ENCODE measurements around the gene LARP1B. TPM values are rescaled to one million over a fixed set of nuclear protein-coding genes. Genes with fewer than 3 reads are reported as not detected.

Gene LARP1B
- total RNA-seq (10 to 100 TPM; 17.5 to 69.6 TPM), polyA plus RNA-seq (10 to 100 TPM; 20.7 to 26.7 TPM)

DNA sequence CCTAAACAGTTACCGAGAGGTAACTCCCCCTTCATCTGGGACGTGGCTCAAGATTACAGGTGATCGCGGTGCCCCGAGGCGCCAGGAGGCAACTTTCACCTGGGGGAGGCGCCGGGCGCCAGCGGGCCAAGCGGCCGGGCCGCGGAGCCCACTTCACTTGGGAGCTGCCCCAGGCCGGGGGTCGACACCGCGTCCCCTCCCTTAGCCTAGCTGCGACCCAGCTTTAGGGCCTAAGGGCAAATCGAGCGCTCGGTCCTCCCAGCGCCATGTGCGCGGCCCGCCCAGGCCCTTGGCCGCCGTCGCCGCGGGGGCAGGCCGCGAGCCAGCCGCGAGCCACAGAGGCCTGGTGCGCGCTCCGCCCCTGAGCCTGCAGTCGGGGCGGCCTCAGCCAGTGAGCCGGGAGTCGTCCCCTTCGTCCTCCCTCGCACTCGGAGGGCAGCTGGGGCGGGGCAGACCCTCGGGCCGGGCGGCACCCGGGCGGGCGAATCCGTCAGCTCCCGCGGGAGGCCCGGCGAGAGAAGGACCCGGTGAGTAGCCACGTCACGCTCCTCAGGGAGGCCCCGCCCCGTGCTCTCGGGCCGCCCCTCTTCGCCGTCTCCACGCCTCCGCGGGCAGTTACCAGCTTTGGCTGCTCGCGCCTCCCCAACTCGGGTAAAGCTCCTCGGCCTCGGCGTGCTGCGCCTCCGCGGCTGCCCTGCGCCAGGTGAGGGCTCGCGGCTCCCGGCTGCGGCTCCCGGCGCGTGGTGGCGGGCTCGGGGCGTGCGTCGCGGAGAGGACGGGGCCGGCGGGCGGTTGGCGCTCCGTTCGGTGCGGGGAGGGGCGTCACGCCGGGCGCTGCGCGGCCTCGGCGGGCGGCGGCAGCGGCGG lies at the start of gene LARP1B:
Gene LARP1B, plus strand, starts transcription at position 614 of the 867 bp plus-strand sequence. CDS start 13,640 bp downstream, outside the sequence.
- peak within 1 kb of the TSS; percentile 86 to 96 for H3K9ac ChIP-seq (ENCODE audit: low read depth in 1 of 2, low read length in 2 of 2)
- H3K9me3 ChIP-seq (ENCODE audit: control insufficient read depth in 4 of 4, low read length in 3 of 4): no peaks in the 10 kb centered on the region
- no peaks in the 10 kb centered on the region for H3K36me3 ChIP-seq (ENCODE audit: control insufficient read depth in 4 of 4, insufficient read depth in 3 of 4, low read depth in 1 of 4, low read length in 3 of 4)
- H3K27me3 ChIP-seq (ENCODE audit: control insufficient read depth in 4 of 4, insufficient read depth in 4 of 4, low read length in 3 of 4): no peaks in the 10 kb centered on the region
- peaks cover 2 to 15% (median 12%) of the 10 kb centered on the region in 4 donors for H3K4me1 ChIP-seq (ENCODE audit: control insufficient read depth in 4 of 4, insufficient read depth in 4 of 4, low read length in 3 of 4)
- DNase-seq (ENCODE audit: low spot score): peak; percentile 96
- TF ChIP-seq, protein P1, sequence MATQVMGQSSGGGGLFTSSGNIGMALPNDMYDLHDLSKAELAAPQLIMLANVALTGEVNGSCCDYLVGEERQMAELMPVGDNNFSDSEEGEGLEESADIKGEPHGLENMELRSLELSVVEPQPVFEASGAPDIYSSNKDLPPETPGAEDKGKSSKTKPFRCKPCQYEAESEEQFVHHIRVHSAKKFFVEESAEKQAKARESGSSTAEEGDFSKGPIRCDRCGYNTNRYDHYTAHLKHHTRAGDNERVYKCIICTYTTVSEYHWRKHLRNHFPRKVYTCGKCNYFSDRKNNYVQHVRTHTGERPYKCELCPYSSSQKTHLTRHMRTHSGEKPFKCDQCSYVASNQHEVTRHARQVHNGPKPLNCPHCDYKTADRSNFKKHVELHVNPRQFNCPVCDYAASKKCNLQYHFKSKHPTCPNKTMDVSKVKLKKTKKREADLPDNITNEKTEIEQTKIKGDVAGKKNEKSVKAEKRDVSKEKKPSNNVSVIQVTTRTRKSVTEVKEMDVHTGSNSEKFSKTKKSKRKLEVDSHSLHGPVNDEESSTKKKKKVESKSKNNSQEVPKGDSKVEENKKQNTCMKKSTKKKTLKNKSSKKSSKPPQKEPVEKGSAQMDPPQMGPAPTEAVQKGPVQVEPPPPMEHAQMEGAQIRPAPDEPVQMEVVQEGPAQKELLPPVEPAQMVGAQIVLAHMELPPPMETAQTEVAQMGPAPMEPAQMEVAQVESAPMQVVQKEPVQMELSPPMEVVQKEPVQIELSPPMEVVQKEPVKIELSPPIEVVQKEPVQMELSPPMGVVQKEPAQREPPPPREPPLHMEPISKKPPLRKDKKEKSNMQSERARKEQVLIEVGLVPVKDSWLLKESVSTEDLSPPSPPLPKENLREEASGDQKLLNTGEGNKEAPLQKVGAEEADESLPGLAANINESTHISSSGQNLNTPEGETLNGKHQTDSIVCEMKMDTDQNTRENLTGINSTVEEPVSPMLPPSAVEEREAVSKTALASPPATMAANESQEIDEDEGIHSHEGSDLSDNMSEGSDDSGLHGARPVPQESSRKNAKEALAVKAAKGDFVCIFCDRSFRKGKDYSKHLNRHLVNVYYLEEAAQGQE (IDR thresholded peaks at IDR 0.05): peak; percentile 37
- TF ChIP-seq RXRA (IDR thresholded peaks at IDR 0.05) (peak; percentile 11 to 42), HNF4G (IDR thresholded peaks at IDR 0.05) (no peak), TAF1 (conservative IDR thresholded peaks at IDR 0.05) (peak; percentile 55), YY1 (IDR thresholded peaks at IDR 0.05) (peak; percentile 20), GABPA (IDR thresholded peaks at IDR 0.05 in 1 of 2, conservative IDR thresholded peaks at IDR 0.05 in 1 of 2) (no peak), SP1 (IDR thresholded peaks at IDR 0.05) (peak; percentile 47)
- TF ChIP-seq, protein P2, sequence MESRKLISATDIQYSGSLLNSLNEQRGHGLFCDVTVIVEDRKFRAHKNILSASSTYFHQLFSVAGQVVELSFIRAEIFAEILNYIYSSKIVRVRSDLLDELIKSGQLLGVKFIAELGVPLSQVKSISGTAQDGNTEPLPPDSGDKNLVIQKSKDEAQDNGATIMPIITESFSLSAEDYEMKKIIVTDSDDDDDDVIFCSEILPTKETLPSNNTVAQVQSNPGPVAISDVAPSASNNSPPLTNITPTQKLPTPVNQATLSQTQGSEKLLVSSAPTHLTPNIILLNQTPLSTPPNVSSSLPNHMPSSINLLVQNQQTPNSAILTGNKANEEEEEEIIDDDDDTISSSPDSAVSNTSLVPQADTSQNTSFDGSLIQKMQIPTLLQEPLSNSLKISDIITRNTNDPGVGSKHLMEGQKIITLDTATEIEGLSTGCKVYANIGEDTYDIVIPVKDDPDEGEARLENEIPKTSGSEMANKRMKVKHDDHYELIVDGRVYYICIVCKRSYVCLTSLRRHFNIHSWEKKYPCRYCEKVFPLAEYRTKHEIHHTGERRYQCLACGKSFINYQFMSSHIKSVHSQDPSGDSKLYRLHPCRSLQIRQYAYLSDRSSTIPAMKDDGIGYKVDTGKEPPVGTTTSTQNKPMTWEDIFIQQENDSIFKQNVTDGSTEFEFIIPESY (IDR thresholded peaks at IDR 0.05): peak; percentile 86
- TF ChIP-seq, protein P3, sequence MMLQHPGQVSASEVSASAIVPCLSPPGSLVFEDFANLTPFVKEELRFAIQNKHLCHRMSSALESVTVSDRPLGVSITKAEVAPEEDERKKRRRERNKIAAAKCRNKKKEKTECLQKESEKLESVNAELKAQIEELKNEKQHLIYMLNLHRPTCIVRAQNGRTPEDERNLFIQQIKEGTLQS (IDR thresholded peaks at IDR 0.05): no peak
- under 1% methylated on average over 112 of the region's 112 CpGs for WGBS
- H3K27ac ChIP-seq (ENCODE audit: low read depth in 1 of 2, low read length in 2 of 2): peak within 1 kb of the TSS; percentile 99
- H3K4me3 ChIP-seq (ENCODE audit: low read depth in 1 of 3, low read length in 3 of 3): peak within 1 kb of the TSS; percentile 88 to 96 (median 95)

DNA sequence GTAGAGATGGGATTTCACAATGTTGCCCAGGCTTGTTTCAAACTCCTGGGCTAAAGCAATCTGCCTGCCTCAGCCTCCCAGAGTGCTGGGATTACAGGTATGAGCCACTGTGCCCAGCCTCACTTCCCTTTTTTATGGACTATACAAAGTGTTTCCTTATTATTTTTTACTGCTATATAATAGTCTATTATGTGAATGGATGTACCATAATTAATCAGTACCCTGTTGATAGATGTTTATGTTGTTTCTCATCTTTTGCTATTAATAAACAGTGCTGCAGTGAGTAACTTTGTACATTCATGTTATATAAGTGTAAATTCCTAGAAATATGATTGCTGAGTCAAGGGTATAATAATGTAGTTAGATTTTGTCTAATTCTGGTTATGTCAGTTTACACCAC lies 35.8 kb upstream of the LARP1B start:
- TF ChIP-seq GABPA (IDR thresholded peaks at IDR 0.05 in 1 of 2, conservative IDR thresholded peaks at IDR 0.05 in 1 of 2): no peak
- TF ChIP-seq, protein P4, sequence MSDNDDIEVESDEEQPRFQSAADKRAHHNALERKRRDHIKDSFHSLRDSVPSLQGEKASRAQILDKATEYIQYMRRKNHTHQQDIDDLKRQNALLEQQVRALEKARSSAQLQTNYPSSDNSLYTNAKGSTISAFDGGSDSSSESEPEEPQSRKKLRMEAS (IDR thresholded peaks at IDR 0.05): no peak
- TF ChIP-seq, protein P5, sequence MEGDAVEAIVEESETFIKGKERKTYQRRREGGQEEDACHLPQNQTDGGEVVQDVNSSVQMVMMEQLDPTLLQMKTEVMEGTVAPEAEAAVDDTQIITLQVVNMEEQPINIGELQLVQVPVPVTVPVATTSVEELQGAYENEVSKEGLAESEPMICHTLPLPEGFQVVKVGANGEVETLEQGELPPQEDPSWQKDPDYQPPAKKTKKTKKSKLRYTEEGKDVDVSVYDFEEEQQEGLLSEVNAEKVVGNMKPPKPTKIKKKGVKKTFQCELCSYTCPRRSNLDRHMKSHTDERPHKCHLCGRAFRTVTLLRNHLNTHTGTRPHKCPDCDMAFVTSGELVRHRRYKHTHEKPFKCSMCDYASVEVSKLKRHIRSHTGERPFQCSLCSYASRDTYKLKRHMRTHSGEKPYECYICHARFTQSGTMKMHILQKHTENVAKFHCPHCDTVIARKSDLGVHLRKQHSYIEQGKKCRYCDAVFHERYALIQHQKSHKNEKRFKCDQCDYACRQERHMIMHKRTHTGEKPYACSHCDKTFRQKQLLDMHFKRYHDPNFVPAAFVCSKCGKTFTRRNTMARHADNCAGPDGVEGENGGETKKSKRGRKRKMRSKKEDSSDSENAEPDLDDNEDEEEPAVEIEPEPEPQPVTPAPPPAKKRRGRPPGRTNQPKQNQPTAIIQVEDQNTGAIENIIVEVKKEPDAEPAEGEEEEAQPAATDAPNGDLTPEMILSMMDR (IDR thresholded peaks at IDR 0.05; ENCODE audit: low read depth, low read length, missing input control): no peak
- TF ChIP-seq, protein P1 (IDR thresholded peaks at IDR 0.05): no peak
- TF ChIP-seq FOXA2 (IDR thresholded peaks at IDR 0.05): no peak
- TF ChIP-seq JUND (IDR thresholded peaks at IDR 0.05): no peak
- TF ChIP-seq RXRA (IDR thresholded peaks at IDR 0.05): no peak
- no peak for TF ChIP-seq YY1 (IDR thresholded peaks at IDR 0.05)
- TF ChIP-seq FOXA1 (IDR thresholded peaks at IDR 0.05): no peak
- no peak for TF ChIP-seq NR2F2 (IDR thresholded peaks at IDR 0.05)
- TF ChIP-seq TAF1 (conservative IDR thresholded peaks at IDR 0.05): no peak
- Histone ChIP-seq H3K36me3 (ENCODE audit: control insufficient read depth in 4 of 4, insufficient read depth in 3 of 4, low read depth in 1 of 4, low read length in 3 of 4) (peaks cover 6 to 26% (median 17%) of the 10 kb centered on the region in 4 donors), H3K9me3 (ENCODE audit: control insufficient read depth in 4 of 4, low read length in 3 of 4) (no peaks in the 10 kb centered on the region), H3K27ac (ENCODE audit: low read depth in 1 of 2, low read length in 2 of 2) (no peak overlapping the region), H3K4me1 (ENCODE audit: control insufficient read depth in 4 of 4, insufficient read depth in 4 of 4, low read length in 3 of 4) (peaks cover 0 to 1% (median 0%) of the 10 kb centered on the region in 4 donors), H3K27me3 (ENCODE audit: control insufficient read depth in 4 of 4, insufficient read depth in 4 of 4, low read length in 3 of 4) (no peaks in the 10 kb centered on the region), H3K4me3 (ENCODE audit: low read depth in 1 of 3, low read length in 3 of 3) (no peak overlapping the region), H3K9ac (ENCODE audit: low read depth in 1 of 2, low read length in 2 of 2) (no peak overlapping the region)
- DNase-seq (ENCODE audit: low spot score): no peak
